Skeletal muscle tissue (tissue), 4 donors: ENCODE results near the gene SLC15A1. TPM values are rescaled to one million over a fixed set of nuclear protein-coding genes. Genes with fewer than 3 reads are reported as not detected.

Experiments used
- H3K27ac ChIP-seq: one replicate; pipeline ENCODE4 v1.7.0; 2013; ENCODE audit warnings: mild to moderate bottlenecking, low read depth, low read length, inconsistent platforms
- H3K27me3 ChIP-seq, 3 donors: one replicate each; pipeline ENCODE4 v1.7.0; 2013; ENCODE audit warnings: low read length in 3 of 3; ENCODE audit not compliant: control insufficient read depth in 3 of 3, insufficient read depth in 3 of 3
- H3K36me3 ChIP-seq, 3 donors: one replicate each; pipeline ENCODE4 v1.7.0; 2013; ENCODE audit warnings: low read length in 3 of 3; ENCODE audit not compliant: control insufficient read depth in 3 of 3, insufficient read depth in 3 of 3
- H3K4me1 ChIP-seq, 3 donors: one replicate each; pipeline ENCODE4 v1.7.0; 2013; ENCODE audit warnings: low read length in 3 of 3, mild to moderate bottlenecking in 3 of 3; ENCODE audit not compliant: control insufficient read depth in 3 of 3, insufficient read depth in 3 of 3
- H3K4me3 ChIP-seq, 3 donors: one replicate each; pipeline ENCODE4 v1.7.0; 2013; ENCODE audit warnings: low read length in 3 of 3
- H3K9ac ChIP-seq, 3 donors: one replicate each; pipeline ENCODE4 v1.7.0; 2013; ENCODE audit warnings: low read length in 3 of 3, mild to moderate bottlenecking in 3 of 3, moderate library complexity in 2 of 3, low read depth in 1 of 3
- H3K9me3 ChIP-seq, 3 donors: one replicate each; pipeline ENCODE4 v1.7.0; 2013; ENCODE audit warnings: low read length in 3 of 3; ENCODE audit not compliant: control insufficient read depth in 3 of 3
- total RNA-seq: library from RNA; depleted of rRNA; stranded (reverse); fragments of >200 nt; gene quantifications from one replicate; pipeline ENCODE4 v1.2.3, GENCODE V29; 2014
- donor health status: Osteomylitis.

The SLC15A1 gene
- total RNA-seq, 1 donor from 2014 or later: not detected

- no peaks in the 10 kb centered on the region for H3K36me3 ChIP-seq
- no peak overlapping the region for H3K9ac ChIP-seq
- H3K9me3 ChIP-seq: peaks cover 0 to 2% (median 0%) of the 10 kb centered on the region in 3 donors
- H3K4me1 ChIP-seq: no peaks in the 10 kb centered on the region
- H3K27ac ChIP-seq: no peak overlapping the region
- no peak overlapping the region for H3K4me3 ChIP-seq
- no peaks in the 10 kb centered on the region for H3K27me3 ChIP-seq
Observed at GRCh38 chr13:98774776-98775175, 22.3 kb upstream of the SLC15A1 start.

- no peaks in the 10 kb centered on the region for H3K27me3 ChIP-seq
- no peaks in the 10 kb centered on the region for H3K4me1 ChIP-seq
- H3K4me3 ChIP-seq: no peak overlapping the region
- peaks cover 0 to 2% (median 0%) of the 10 kb centered on the region in 3 donors for H3K9me3 ChIP-seq
- no peak overlapping the region for H3K9ac ChIP-seq
- H3K36me3 ChIP-seq: no peaks in the 10 kb centered on the region
- no peak overlapping the region for H3K27ac ChIP-seq
Observed at GRCh38 chr13:98773921-98774320, 21.4 kb upstream of the SLC15A1 start.

- Histone ChIP-seq H3K9ac (no peak overlapping the region), H3K4me3 (no peak overlapping the region), H3K9me3 (peaks cover 0 to 2% (median 0%) of the 10 kb centered on the region in 3 donors), H3K4me1 (no peaks in the 10 kb centered on the region), H3K27me3 (peaks cover 0 to 3% (median 0%) of the 10 kb centered on the region in 3 donors), H3K27ac (no peak overlapping the region), H3K36me3 (no peaks in the 10 kb centered on the region)
Observed at GRCh38 chr13:98772794-98773452, 20.5 kb upstream of the SLC15A1 start.

- H3K36me3 ChIP-seq: no peaks in the 10 kb centered on the region
- H3K27ac ChIP-seq: no peak overlapping the region
- no peaks in the 10 kb centered on the region for H3K4me1 ChIP-seq
- H3K9ac ChIP-seq: no peak overlapping the region
- H3K27me3 ChIP-seq: peaks cover 0 to 5% (median 0%) of the 10 kb centered on the region in 3 donors
- H3K9me3 ChIP-seq: peaks cover 0 to 2% (median 0%) of the 10 kb centered on the region in 3 donors
- no peak overlapping the region for H3K4me3 ChIP-seq
Observed at GRCh38 chr13:98771838-98772611, 19.6 kb upstream of the SLC15A1 start.

GRCh38 chr13:98769736-98770135 is 17.3 kb upstream of the SLC15A1 start:
- H3K4me1 ChIP-seq: no peaks in the 10 kb centered on the region
- no peak overlapping the region for H3K9ac ChIP-seq
- H3K27me3 ChIP-seq: peaks cover 0 to 5% (median 3%) of the 10 kb centered on the region in 3 donors
- peaks cover 0 to 2% (median 0%) of the 10 kb centered on the region in 3 donors for H3K9me3 ChIP-seq
- no peak overlapping the region for H3K27ac ChIP-seq
- no peak overlapping the region for H3K4me3 ChIP-seq
- H3K36me3 ChIP-seq: no peaks in the 10 kb centered on the region

- H3K36me3 ChIP-seq: no peaks in the 10 kb centered on the region
- no peak overlapping the region for H3K9ac ChIP-seq
- H3K4me3 ChIP-seq: no peak overlapping the region
- H3K27ac ChIP-seq: no peak overlapping the region
- no peaks in the 10 kb centered on the region for H3K4me1 ChIP-seq
- peaks cover 0 to 2% (median 0%) of the 10 kb centered on the region in 3 donors for H3K9me3 ChIP-seq
- H3K27me3 ChIP-seq: peaks cover 0 to 5% (median 3%) of the 10 kb centered on the region in 3 donors
Observed at GRCh38 chr13:98768522-98768921, 16.1 kb upstream of the SLC15A1 start.

- no peak overlapping the region for H3K9ac ChIP-seq
- H3K36me3 ChIP-seq: no peaks in the 10 kb centered on the region
- H3K9me3 ChIP-seq: peaks cover 0 to 2% (median 0%) of the 10 kb centered on the region in 3 donors
- peaks cover 0 to 5% (median 3%) of the 10 kb centered on the region in 3 donors for H3K27me3 ChIP-seq
- no peak overlapping the region for H3K4me3 ChIP-seq
- H3K27ac ChIP-seq: no peak overlapping the region
- H3K4me1 ChIP-seq: no peaks in the 10 kb centered on the region
Observed at GRCh38 chr13:98766697-98767096, 14.2 kb upstream of the SLC15A1 start.

- Histone ChIP-seq H3K4me1 (no peaks in the 10 kb centered on the region), H3K27ac (no peak overlapping the region), H3K9ac (no peak overlapping the region), H3K27me3 (peaks cover 0 to 5% (median 3%) of the 10 kb centered on the region in 3 donors), H3K36me3 (no peaks in the 10 kb centered on the region), H3K4me3 (no peak overlapping the region), H3K9me3 (peaks cover 0 to 2% (median 0%) of the 10 kb centered on the region in 3 donors)
Observed at GRCh38 chr13:98765996-98766519, 13.6 kb upstream of the SLC15A1 start.

GRCh38 chr13:98761986-98762616 is 9.6 kb upstream of the SLC15A1 start:
- Histone ChIP-seq H3K27me3 (peaks cover 0 to 3% (median 0%) of the 10 kb centered on the region in 3 donors), H3K9me3 (no peaks in the 10 kb centered on the region), H3K36me3 (no peaks in the 10 kb centered on the region), H3K4me3 (peak overlapping the region; percentile 21 to 55 (median 41)), H3K4me1 (no peaks in the 10 kb centered on the region), H3K9ac (no peak overlapping the region), H3K27ac (no peak overlapping the region)
